ENCODE results near the gene OSBP2.

Gene OSBP2

GRCh38 chr22:30697975-30698374, 3.3 kb downstream of the OSBP2 start:
- no peak overlapping the region for H4K8ac ChIP-seq (ENCODE audit: low read depth, low read length)
- no peaks in the 10 kb centered on the region for H3K36me3 ChIP-seq (replicated peaks in 1 of 2; ENCODE audit: control insufficient read depth in 2 of 2, insufficient read depth in 2 of 2, low read length in 2 of 2)
- no peak overlapping the region for H3K18ac ChIP-seq (ENCODE audit: low read length)
- H3K79me1 ChIP-seq (ENCODE audit: low read depth, low read length) = peaks cover 4% of the 10 kb centered on the region
- no peak overlapping the region for H2AFZ ChIP-seq (ENCODE audit: low read length)
- no peak overlapping the region for H3K14ac ChIP-seq (ENCODE audit: low read length)
- no peak overlapping the region for H3K4me3 ChIP-seq (ENCODE audit: low read length in 2 of 2)
- no peak overlapping the region for H2BK15ac ChIP-seq (ENCODE audit: low read length)
- no peak overlapping the region for H4K91ac ChIP-seq (ENCODE audit: low read depth, low read length, poor library complexity)
- no peak overlapping the region for H3K4ac ChIP-seq (ENCODE audit: low read length)
- no peak overlapping the region for H2BK120ac ChIP-seq (ENCODE audit: low read depth, low read length)
- H3K23ac ChIP-seq (ENCODE audit: low read depth, low read length, poor library complexity) = no peak overlapping the region
- WGBS, 2 donors (ENCODE audit: extremely low coverage in 2 of 2, insufficient read length in 2 of 2, insufficient replicate concordance in 1 of 2) = no CpG with 5 or more reads among the region's 7 CpGs
- no peaks in the 10 kb centered on the region for H3K9me3 ChIP-seq (replicated peaks in 1 of 2; ENCODE audit: control insufficient read depth in 2 of 2, insufficient read depth in 1 of 2, low read depth in 1 of 2, low read length in 2 of 2)
- H2AK5ac ChIP-seq (ENCODE audit: low read depth, low read length) = no peak overlapping the region
- no peak overlapping the region for H3K4me2 ChIP-seq (ENCODE audit: insufficient read depth, low read length, poor library complexity, severe bottlenecking)
- H3K27ac ChIP-seq (replicated peaks; ENCODE audit: low read length) = no peak overlapping the region
- no peak overlapping the region for H2BK12ac ChIP-seq (ENCODE audit: low read length)
- no peak for DNase-seq (ENCODE audit: low spot score)
- H3K27me3 ChIP-seq (ENCODE audit: control insufficient read depth in 3 of 3, insufficient read depth in 3 of 3, low read depth in 1 of 3, low read length in 3 of 3) = peaks cover 4 to 53% (median 19%) of the 10 kb centered on the region in 3 experiments
- peaks cover 2 to 3% of the 10 kb centered on the region in 2 donors for H3K4me1 ChIP-seq (ENCODE audit: control insufficient read depth in 2 of 2, insufficient read depth in 1 of 2, low read depth in 1 of 2, low read length in 2 of 2)
- no peak overlapping the region for H3K9ac ChIP-seq (ENCODE audit: low read depth, low read length, poor library complexity)
- H2BK5ac ChIP-seq (ENCODE audit: low read length) = no peak overlapping the region

- H3K9ac ChIP-seq (ENCODE audit: low read depth, low read length, poor library complexity) = no peak overlapping the region
- no CpG with 5 or more reads among the region's 1 CpG for WGBS, 2 donors (ENCODE audit: extremely low coverage in 2 of 2, insufficient read length in 2 of 2, insufficient replicate concordance in 1 of 2)
These were observed 7.2 kb downstream of the OSBP2 start for GRCh38 chr22:30701872-30702271.

GRCh38 chr22:30702856-30703255, 8.2 kb downstream of the OSBP2 start:
- no peak overlapping the region for H4K8ac ChIP-seq (ENCODE audit: low read depth, low read length)
- DNase-seq (ENCODE audit: low spot score) = no peak
- no peaks in the 10 kb centered on the region for H3K9me3 ChIP-seq (replicated peaks in 1 of 2; ENCODE audit: control insufficient read depth in 2 of 2, insufficient read depth in 1 of 2, low read depth in 1 of 2, low read length in 2 of 2)
- H2BK12ac ChIP-seq (ENCODE audit: low read length) = no peak overlapping the region
- no peak overlapping the region for H2BK5ac ChIP-seq (ENCODE audit: low read length)
- H3K27me3 ChIP-seq (ENCODE audit: control insufficient read depth in 3 of 3, insufficient read depth in 3 of 3, low read depth in 1 of 3, low read length in 3 of 3) = peaks cover 0 to 18% (median 0%) of the 10 kb centered on the region in 3 experiments
- no peak overlapping the region for H3K14ac ChIP-seq (ENCODE audit: low read length)
- peaks cover 1% of the 10 kb centered on the region for H3K79me1 ChIP-seq (ENCODE audit: low read depth, low read length)
- no peak overlapping the region for H2BK15ac ChIP-seq (ENCODE audit: low read length)
- no peak overlapping the region for H2BK120ac ChIP-seq (ENCODE audit: low read depth, low read length)
- H3K23ac ChIP-seq (ENCODE audit: low read depth, low read length, poor library complexity) = no peak overlapping the region
- peaks cover 8% of the 10 kb centered on the region in 2 donors for H3K4me1 ChIP-seq (ENCODE audit: control insufficient read depth in 2 of 2, insufficient read depth in 1 of 2, low read depth in 1 of 2, low read length in 2 of 2)
- H3K18ac ChIP-seq (ENCODE audit: low read length) = no peak overlapping the region
- no peak overlapping the region for H3K4me3 ChIP-seq (ENCODE audit: low read length in 2 of 2)
- no CpG with 5 or more reads among the region's 1 CpG for WGBS, 2 donors (ENCODE audit: extremely low coverage in 2 of 2, insufficient read length in 2 of 2, insufficient replicate concordance in 1 of 2)
- H4K91ac ChIP-seq (ENCODE audit: low read depth, low read length, poor library complexity) = no peak overlapping the region
- no peak overlapping the region for H2AFZ ChIP-seq (ENCODE audit: low read length)
- no peak overlapping the region for H3K27ac ChIP-seq (replicated peaks; ENCODE audit: low read length)
- H3K36me3 ChIP-seq (replicated peaks in 1 of 2; ENCODE audit: control insufficient read depth in 2 of 2, insufficient read depth in 2 of 2, low read length in 2 of 2) = no peaks in the 10 kb centered on the region
- no peak overlapping the region for H3K4ac ChIP-seq (ENCODE audit: low read length)
- no peak overlapping the region for H3K9ac ChIP-seq (ENCODE audit: low read depth, low read length, poor library complexity)
- no peak overlapping the region for H2AK5ac ChIP-seq (ENCODE audit: low read depth, low read length)
- no peak overlapping the region for H3K4me2 ChIP-seq (ENCODE audit: insufficient read depth, low read length, poor library complexity, severe bottlenecking)

More at GRCh38 chr22:30701872-30702271, 7.2 kb downstream of the OSBP2 start:
- no peak overlapping the region for H3K14ac ChIP-seq (ENCODE audit: low read length)
- no peak overlapping the region for H3K4ac ChIP-seq (ENCODE audit: low read length)
- no peak overlapping the region for H3K18ac ChIP-seq (ENCODE audit: low read length)
- DNase-seq (ENCODE audit: low spot score) = no peak
- no peak overlapping the region for H2AK5ac ChIP-seq (ENCODE audit: low read depth, low read length)
- no peak overlapping the region for H4K91ac ChIP-seq (ENCODE audit: low read depth, low read length, poor library complexity)
- no peak overlapping the region for H2BK12ac ChIP-seq (ENCODE audit: low read length)
- peaks cover 0 to 23% (median 2%) of the 10 kb centered on the region in 3 experiments for H3K27me3 ChIP-seq (ENCODE audit: control insufficient read depth in 3 of 3, insufficient read depth in 3 of 3, low read depth in 1 of 3, low read length in 3 of 3)
- no peaks in the 10 kb centered on the region for H3K36me3 ChIP-seq (replicated peaks in 1 of 2; ENCODE audit: control insufficient read depth in 2 of 2, insufficient read depth in 2 of 2, low read length in 2 of 2)
- H3K9me3 ChIP-seq (replicated peaks in 1 of 2; ENCODE audit: control insufficient read depth in 2 of 2, insufficient read depth in 1 of 2, low read depth in 1 of 2, low read length in 2 of 2) = no peaks in the 10 kb centered on the region
- no peak overlapping the region for H2BK5ac ChIP-seq (ENCODE audit: low read length)
- H3K79me1 ChIP-seq (ENCODE audit: low read depth, low read length) = peaks cover 4% of the 10 kb centered on the region
- no peak overlapping the region for H2BK120ac ChIP-seq (ENCODE audit: low read depth, low read length)
- no peak overlapping the region for H3K27ac ChIP-seq (replicated peaks; ENCODE audit: low read length)
- H4K8ac ChIP-seq (ENCODE audit: low read depth, low read length) = no peak overlapping the region
- H3K4me3 ChIP-seq (ENCODE audit: low read length in 2 of 2) = no peak overlapping the region
- no peak overlapping the region for H3K23ac ChIP-seq (ENCODE audit: low read depth, low read length, poor library complexity)
- no peak overlapping the region for H2AFZ ChIP-seq (ENCODE audit: low read length)
- no peak overlapping the region for H3K4me2 ChIP-seq (ENCODE audit: insufficient read depth, low read length, poor library complexity, severe bottlenecking)
- peaks cover 8% of the 10 kb centered on the region in 2 donors for H3K4me1 ChIP-seq (ENCODE audit: control insufficient read depth in 2 of 2, insufficient read depth in 1 of 2, low read depth in 1 of 2, low read length in 2 of 2)
- H2BK15ac ChIP-seq (ENCODE audit: low read length) = no peak overlapping the region

- H3K27ac ChIP-seq (replicated peaks; ENCODE audit: low read length) = no peak overlapping the region
- H2BK15ac ChIP-seq (ENCODE audit: low read length) = no peak overlapping the region
- no peak overlapping the region for H3K23ac ChIP-seq (ENCODE audit: low read depth, low read length, poor library complexity)
- no CpG with 5 or more reads among the region's 5 CpGs for WGBS, 2 donors (ENCODE audit: extremely low coverage in 2 of 2, insufficient read length in 2 of 2, insufficient replicate concordance in 1 of 2)
- no peak overlapping the region for H2BK120ac ChIP-seq (ENCODE audit: low read depth, low read length)
- no peak overlapping the region for H3K18ac ChIP-seq (ENCODE audit: low read length)
- no peaks in the 10 kb centered on the region for H3K79me1 ChIP-seq (ENCODE audit: low read depth, low read length)
- no peak overlapping the region for H3K4ac ChIP-seq (ENCODE audit: low read length)
- no peak for DNase-seq (ENCODE audit: low spot score)
- no peak overlapping the region for H2BK12ac ChIP-seq (ENCODE audit: low read length)
- H2AFZ ChIP-seq (ENCODE audit: low read length) = no peak overlapping the region
- H2BK5ac ChIP-seq (ENCODE audit: low read length) = no peak overlapping the region
- no peak overlapping the region for H3K4me2 ChIP-seq (ENCODE audit: insufficient read depth, low read length, poor library complexity, severe bottlenecking)
- H4K8ac ChIP-seq (ENCODE audit: low read depth, low read length) = no peak overlapping the region
- H3K4me1 ChIP-seq (ENCODE audit: control insufficient read depth in 2 of 2, insufficient read depth in 1 of 2, low read depth in 1 of 2, low read length in 2 of 2) = peaks cover 8% of the 10 kb centered on the region in 2 donors
- H2AK5ac ChIP-seq (ENCODE audit: low read depth, low read length) = no peak overlapping the region
- no peak overlapping the region for H3K14ac ChIP-seq (ENCODE audit: low read length)
- no peak overlapping the region for H4K91ac ChIP-seq (ENCODE audit: low read depth, low read length, poor library complexity)
- no peak overlapping the region for H3K9ac ChIP-seq (ENCODE audit: low read depth, low read length, poor library complexity)
- H3K27me3 ChIP-seq (ENCODE audit: control insufficient read depth in 3 of 3, insufficient read depth in 3 of 3, low read depth in 1 of 3, low read length in 3 of 3) = peaks cover 0 to 3% (median 0%) of the 10 kb centered on the region in 3 experiments
- H3K9me3 ChIP-seq (replicated peaks in 1 of 2; ENCODE audit: control insufficient read depth in 2 of 2, insufficient read depth in 1 of 2, low read depth in 1 of 2, low read length in 2 of 2) = no peaks in the 10 kb centered on the region
- H3K4me3 ChIP-seq (ENCODE audit: low read length in 2 of 2) = no peak overlapping the region
- no peaks in the 10 kb centered on the region for H3K36me3 ChIP-seq (replicated peaks in 1 of 2; ENCODE audit: control insufficient read depth in 2 of 2, insufficient read depth in 2 of 2, low read length in 2 of 2)
These were observed 10.3 kb downstream of the OSBP2 start for GRCh38 chr22:30704978-30705377.

All from neuronal stem cell (in vitro differentiated cells).